WERI-Rb-1 (cell line): ENCODE results near the gene ADI1.
A peak's percentile ranks its signal among the peaks of the same experiment; 100 is the strongest.

Source experiments
- DNase-seq: peaks from one replicate; pipeline ENCODE4 v3.0.0-alpha.2; 2020
- H3K27ac ChIP-seq: fragments of 250-450 bp; sonication (Bioruptor Pico); 2 replicates; pipeline ENCODE4 v1.5.1; 2020; ENCODE audit warnings: mild to moderate bottlenecking, moderate library complexity
- H3K27me3 ChIP-seq: fragments of 250-450 bp; sonication (Bioruptor Pico); 2 replicates; pipeline ENCODE4 v1.5.1; 2021; ENCODE audit warnings: mild to moderate bottlenecking, low read depth, moderate library complexity; ENCODE audit not compliant: insufficient read depth, severe bottlenecking
- H3K36me3 ChIP-seq: fragments of 250-450 bp; sonication (Bioruptor Pico); 2 replicates; pipeline ENCODE4 v1.5.1; 2020; ENCODE audit warnings: mild to moderate bottlenecking, moderate library complexity
- H3K4me3 ChIP-seq: 2 replicates; pipeline ENCODE4 v1.5.1; 2011; ENCODE audit warnings: low read depth, mild to moderate bottlenecking, control low read depth, low read length
- H3K9me3 ChIP-seq: fragments of 250-450 bp; sonication (Bioruptor Pico); 2 replicates; pipeline ENCODE4 v1.5.1; 2021; ENCODE audit warnings: mild to moderate bottlenecking, moderate library complexity; ENCODE audit not compliant: severe bottlenecking
- CTCF ChIP-seq: IDR thresholded peaks from 2 replicates; pipeline ENCODE4 v1.5.1; 2011; ENCODE audit warnings: low read depth, mild to moderate bottlenecking, control low read depth, inconsistent platforms, low read length

The ADI1 gene

GRCh38 chr2:3542107-3542506, 22.8 kb upstream of the ADI1 start:
- no peak overlapping the region for H3K4me3 ChIP-seq
- H3K36me3 ChIP-seq: peaks cover 65% of the 10 kb centered on the region
- no peaks in the 10 kb centered on the region for H3K9me3 ChIP-seq
- no peak overlapping the region for H3K27ac ChIP-seq
- no peak for TF ChIP-seq CTCF
- DNase-seq: no peak
- no peaks in the 10 kb centered on the region for H3K27me3 ChIP-seq

GRCh38 chr2:3539836-3540235, 20.5 kb upstream of the ADI1 start:
- no peak for TF ChIP-seq CTCF
- no peak overlapping the region for H3K4me3 ChIP-seq
- H3K9me3 ChIP-seq: no peaks in the 10 kb centered on the region
- H3K27me3 ChIP-seq: no peaks in the 10 kb centered on the region
- no peak overlapping the region for H3K27ac ChIP-seq
- peaks cover 42% of the 10 kb centered on the region for H3K36me3 ChIP-seq
- DNase-seq: no peak

GRCh38 chr2:3536682-3537632, 17.6 kb upstream of the ADI1 start:
- Histone ChIP-seq H3K27ac (peak overlapping the region; percentile 62), H3K36me3 (peaks cover 31% of the 10 kb centered on the region), H3K27me3 (no peaks in the 10 kb centered on the region), H3K9me3 (peaks cover 8% of the 10 kb centered on the region), H3K4me3 (peak overlapping the region; percentile 52)
- peak; percentile 87 for DNase-seq
- peak; percentile 92 for TF ChIP-seq CTCF

- H3K36me3 ChIP-seq: peaks cover 24% of the 10 kb centered on the region
- H3K27me3 ChIP-seq: no peaks in the 10 kb centered on the region
- 0 out of 2 replicates have a peak, but pooled peaks have one; percentile 13 for TF ChIP-seq CTCF
- H3K4me3 ChIP-seq: peak overlapping the region; percentile 52
- peak; percentile 49 for DNase-seq
- peaks cover 8% of the 10 kb centered on the region for H3K9me3 ChIP-seq
- H3K27ac ChIP-seq: peak overlapping the region; percentile 62
Measured at GRCh38 chr2:3535794-3536681, 16.7 kb upstream of the ADI1 start.

- DNase-seq: no peak
- no peak for TF ChIP-seq CTCF
- no peak overlapping the region for H3K4me3 ChIP-seq
- peaks cover 8% of the 10 kb centered on the region for H3K9me3 ChIP-seq
- no peaks in the 10 kb centered on the region for H3K27me3 ChIP-seq
- peaks cover 24% of the 10 kb centered on the region for H3K36me3 ChIP-seq
- no peak overlapping the region for H3K27ac ChIP-seq
Measured at GRCh38 chr2:3535467-3535793, 16.1 kb upstream of the ADI1 start.
